D721Med (cell line): ENCODE results near the gene KCTD1.

ENCODE experiments used
- DNase-seq: peaks from one replicate; pipeline ENCODE4 v3.0.0; 2011; ENCODE audit warnings: low spot score; ENCODE audit not compliant: insufficient read length
- FAIRE-seq: peaks from 2 replicates; lab custom pipeline; 2011; peaks lifted over from hg19 to GRCh38; lab: Jason Lieb, UNC
- CTCF ChIP-seq: IDR thresholded peaks from 2 replicates; pipeline ENCODE4 v1.5.1; 2012; ENCODE audit warnings: mild to moderate bottlenecking, control low read depth; ENCODE audit not compliant: insufficient read depth; ENCODE audit errors: missing control alignments

Gene KCTD1

GRCh38 chr18:26547646-26548414 lies 523 bp downstream of the KCTD1 start:
- DNase-seq (no peak), FAIRE-seq (no peak)
- no peak for TF ChIP-seq CTCF

- FAIRE-seq = no peak
Measured at GRCh38 chr18:26546875-26547645, 1.3 kb downstream of the KCTD1 start.

GRCh38 chr18:26546170-26546874 lies 2.0 kb downstream of the KCTD1 start:
- no peak for TF ChIP-seq CTCF
- DNase-seq (no peak), FAIRE-seq (no peak)

More at GRCh38 chr18:26546875-26547645, 1.3 kb downstream of the KCTD1 start:
- no peak for DNase-seq
- TF ChIP-seq CTCF = no peak

GRCh38 chr18:26545335-26546123 lies 2.8 kb downstream of the KCTD1 start:
- no peak for DNase-seq

GRCh38 chr18:26544451-26544850 lies 3.9 kb downstream of the KCTD1 start:
- no peak for FAIRE-seq
- no peak for TF ChIP-seq CTCF
- no peak for DNase-seq

More at GRCh38 chr18:26545335-26546123, 2.8 kb downstream of the KCTD1 start:
- no peak for TF ChIP-seq CTCF
- FAIRE-seq = no peak

GRCh38 chr18:26543373-26543772 lies 5.0 kb downstream of the KCTD1 start:
- FAIRE-seq = no peak
- DNase-seq = no peak
- TF ChIP-seq CTCF = no peak
